AG04449 (cell line): ENCODE measurements around the gene DOCK9.

Experiments used
- CTCF ChIA-PET: fragments of 350-600 bp; formaldehyde crosslinking; extraction: SDS; loops from one replicate; lab custom pipeline; 2021; ENCODE audit warnings: antibody characterized with exemption; lab: Yijun Ruan, JAX
- POLR2A ChIA-PET: fragments of 400-600, 350-600 bp; formaldehyde crosslinking; extraction: SDS; loops from one replicate; lab custom pipeline; 2020; ENCODE audit warnings: antibody characterized with exemption, inconsistent platforms; lab: Yijun Ruan, JAX
- DNase-seq: peaks from one replicate; pipeline ENCODE4 v3.0.0-alpha.2; 2010; ENCODE audit warnings: low read depth, low spot score
- H3K4me3 ChIP-seq: 2 replicates; pipeline ENCODE4 v1.5.1; 2011; ENCODE audit warnings: low read depth, mild to moderate bottlenecking, control low read depth, low read length
- CTCF ChIP-seq: IDR thresholded peaks from one replicate; pipeline ENCODE4 v1.5.1; 2011; ENCODE audit warnings: mild to moderate bottlenecking, moderate library complexity, low read length, control low read depth, inconsistent platforms; ENCODE audit not compliant: insufficient read depth; ENCODE audit errors: missing control alignments

DOCK9 gene

GRCh38 chr13:98795220-98795619 is 182.6 kb downstream of the DOCK9 start:
- TF ChIP-seq CTCF = no peak
- no peak overlapping the region for H3K4me3 ChIP-seq
- no peak for DNase-seq
- CTCF ChIA-PET = interaction anchor here (1.8 kb wide), 1 partner anchor 13 kb away, joined by 4 read pairs; no protein-coding TSS in a partner anchor
- POLR2A ChIA-PET = no interaction called here

- CTCF ChIA-PET = interaction anchor here (1.0 to 1.8 kb wide), 2 partner anchors 12 to 34 kb away, joined by 3 to 4 read pairs; no protein-coding TSS in a partner anchor
- H3K4me3 ChIP-seq = no peak overlapping the region
- no peak for DNase-seq
- no peak for TF ChIP-seq CTCF
- POLR2A ChIA-PET = no interaction called here
These were observed 183.4 kb downstream of the DOCK9 start for GRCh38 chr13:98794498-98794897.

- ChIA-PET CTCF (no interaction called here), POLR2A (no interaction called here)
- TF ChIP-seq CTCF = no peak
- H3K4me3 ChIP-seq = no peak overlapping the region
- no peak for DNase-seq
These were observed 184.9 kb downstream of the DOCK9 start for GRCh38 chr13:98792785-98793495.

GRCh38 chr13:98792321-98792720 is 185.5 kb downstream of the DOCK9 start:
- TF ChIP-seq CTCF = no peak
- POLR2A ChIA-PET = no interaction called here
- CTCF ChIA-PET = no interaction called here
- no peak overlapping the region for H3K4me3 ChIP-seq
- DNase-seq = no peak

GRCh38 chr13:98791611-98792010 is 186.3 kb downstream of the DOCK9 start:
- CTCF ChIA-PET = no interaction called here
- POLR2A ChIA-PET = no interaction called here
- no peak for DNase-seq
- no peak for TF ChIP-seq CTCF
- no peak overlapping the region for H3K4me3 ChIP-seq

GRCh38 chr13:98787996-98788395 is 189.9 kb downstream of the DOCK9 start:
- DNase-seq = no peak
- no peak for TF ChIP-seq CTCF
- POLR2A ChIA-PET = no interaction called here
- CTCF ChIA-PET = no interaction called here
- no peak overlapping the region for H3K4me3 ChIP-seq
